ENCODE measurements around the gene WDR5.

DNA sequence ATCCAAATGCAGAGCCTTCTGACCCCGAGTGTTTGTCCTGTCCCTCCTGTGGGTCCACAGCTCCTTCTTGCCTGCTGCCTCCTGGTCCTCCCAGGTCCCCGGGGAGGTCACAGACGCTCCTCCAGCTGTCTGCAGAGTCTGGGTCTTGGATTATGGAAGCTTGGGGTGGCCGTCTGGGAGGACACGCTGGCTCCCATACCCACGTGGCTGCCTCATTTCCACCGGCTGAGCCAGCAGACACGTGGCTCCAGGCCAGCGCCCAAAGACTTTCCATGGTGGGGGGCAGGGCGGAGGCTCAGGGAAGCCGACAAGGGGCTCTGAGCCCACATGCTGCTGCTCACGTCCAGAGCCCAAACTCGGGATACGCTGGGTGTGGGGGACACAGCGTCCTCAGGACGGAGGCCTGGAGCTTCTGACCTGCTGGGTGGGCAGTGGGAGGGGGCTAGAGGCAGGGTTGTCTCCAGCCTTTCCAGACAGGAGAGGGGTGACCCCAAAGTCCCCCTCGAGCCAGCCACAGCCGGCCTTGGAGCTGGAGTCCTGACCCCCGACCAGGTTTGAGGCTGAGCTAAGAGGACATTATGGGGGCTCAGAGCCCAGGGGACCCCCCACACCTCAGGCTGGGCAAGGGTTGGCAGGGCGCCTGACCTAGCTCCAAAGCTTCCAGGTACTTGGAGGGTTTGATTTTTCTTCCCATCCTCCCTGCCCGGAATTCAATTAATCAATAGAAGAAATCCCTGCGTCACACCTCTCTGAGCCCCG, 52.7 kb downstream of the WDR5 start:
- TF ChIP-seq POLR2AphosphoS5 (IDR thresholded peaks at IDR 0.05) (no peak), CTCF (IDR thresholded peaks at IDR 0.05) (no peak), EP300 (IDR thresholded peaks at IDR 0.05) (no peak)
